Measurements from ENCODE around the gene SNX8. TPM values are rescaled to one million over a fixed set of nuclear protein-coding genes. Genes with fewer than 3 reads are reported as not detected.

SNX8 gene
- total RNA-seq, 1 experiment from 2014 or later, result 86.6 TPM

- no peaks in the 10 kb centered on the region for H3K27me3 ChIP-seq (replicated peaks; ENCODE audit: control insufficient read depth, insufficient read depth, low read length)
- peaks cover 7% of the 10 kb centered on the region for H3K36me3 ChIP-seq (ENCODE audit: control insufficient read depth, insufficient read depth, low read length)
- intact Hi-C loops (cut with micrococcal nuclease; ENCODE audit: unreplicated experiment), result no loop called here
- no peak overlapping the region for H3K4me3 ChIP-seq (ENCODE audit: low read depth, low read length)
- no peak for TF ChIP-seq CTCF (IDR thresholded peaks at IDR 0.05; ENCODE audit: insufficient read depth in 1 of 2, low read depth in 1 of 2, low read length in 1 of 2, severe bottlenecking in 1 of 2, unreplicated experiment in 1 of 2)
- DNase-seq, result no peak
- H3K9me3 ChIP-seq, result no peaks in the 10 kb centered on the region
- no peaks in the 10 kb centered on the region for H3K4me1 ChIP-seq
- CTCF ChIA-PET, result no interaction called here
- H3K4me1 Mint-ChIP-seq (ENCODE audit: low read depth, unreplicated experiment), result no peaks in the 10 kb centered on the region
- H3K36me3 Mint-ChIP-seq (ENCODE audit: insufficient read depth, unreplicated experiment), result peaks cover 83% of the 10 kb centered on the region
- H3K27me3 Mint-ChIP-seq (ENCODE audit: insufficient read depth, unreplicated experiment), result no peaks in the 10 kb centered on the region
- no peak overlapping the region for H3K27ac Mint-ChIP-seq (ENCODE audit: unreplicated experiment)
- H3K4me3 Mint-ChIP-seq (ENCODE audit: unreplicated experiment), result no peak overlapping the region
- POLR2A ChIA-PET, result no interaction called here
- no TSS peak for BruUV-seq (replicated peaks)
- H3K9me3 Mint-ChIP-seq (ENCODE audit: unreplicated experiment), result no peaks in the 10 kb centered on the region
Measured at GRCh38 chr7:2217716-2218443, 96.4 kb downstream of the SNX8 start.

GRCh38 chr7:2217206-2217605 is 97.0 kb downstream of the SNX8 start:
- DNase-seq, result no peak
- Histone ChIP-seq H3K4me3 (ENCODE audit: low read depth, low read length) (no peak overlapping the region), H3K36me3 (ENCODE audit: control insufficient read depth, insufficient read depth, low read length) (peaks cover 7% of the 10 kb centered on the region), H3K27me3 (replicated peaks; ENCODE audit: control insufficient read depth, insufficient read depth, low read length) (no peaks in the 10 kb centered on the region), H3K4me1 (no peaks in the 10 kb centered on the region), H3K9me3 (no peaks in the 10 kb centered on the region)
- intact Hi-C loops (cut with micrococcal nuclease; ENCODE audit: unreplicated experiment), result no loop called here
- ChIA-PET CTCF (no interaction called here), POLR2A (no interaction called here)
- TF ChIP-seq CTCF (IDR thresholded peaks at IDR 0.05; ENCODE audit: insufficient read depth in 1 of 2, low read depth in 1 of 2, low read length in 1 of 2, severe bottlenecking in 1 of 2, unreplicated experiment in 1 of 2), result no peak
- Mint-ChIP-seq H3K27ac (ENCODE audit: unreplicated experiment) (no peak overlapping the region), H3K36me3 (ENCODE audit: insufficient read depth, unreplicated experiment) (peaks cover 82% of the 10 kb centered on the region), H3K4me1 (ENCODE audit: low read depth, unreplicated experiment) (no peaks in the 10 kb centered on the region), H3K4me3 (ENCODE audit: unreplicated experiment) (no peak overlapping the region), H3K9me3 (ENCODE audit: unreplicated experiment) (no peaks in the 10 kb centered on the region), H3K27me3 (ENCODE audit: insufficient read depth, unreplicated experiment) (no peaks in the 10 kb centered on the region)
- BruUV-seq (replicated peaks), result no TSS peak

GRCh38 chr7:2215851-2216250 is 98.4 kb downstream of the SNX8 start:
- POLR2A ChIA-PET, result no interaction called here
- H3K9me3 ChIP-seq, result no peaks in the 10 kb centered on the region

More at GRCh38 chr7:2215851-2216250, 98.4 kb downstream of the SNX8 start:
- Histone ChIP-seq H3K36me3 (ENCODE audit: control insufficient read depth, insufficient read depth, low read length) (peaks cover 7% of the 10 kb centered on the region), H3K27me3 (replicated peaks; ENCODE audit: control insufficient read depth, insufficient read depth, low read length) (no peaks in the 10 kb centered on the region), H3K4me3 (ENCODE audit: low read depth, low read length) (no peak overlapping the region), H3K4me1 (no peaks in the 10 kb centered on the region)
- H3K36me3 Mint-ChIP-seq (ENCODE audit: insufficient read depth, unreplicated experiment), result peaks cover 71% of the 10 kb centered on the region
- no peaks in the 10 kb centered on the region for H3K4me1 Mint-ChIP-seq (ENCODE audit: low read depth, unreplicated experiment)
- CTCF ChIA-PET, result no interaction called here
- no peak for TF ChIP-seq CTCF (IDR thresholded peaks at IDR 0.05; ENCODE audit: insufficient read depth in 1 of 2, low read depth in 1 of 2, low read length in 1 of 2, severe bottlenecking in 1 of 2, unreplicated experiment in 1 of 2)
- H3K4me3 Mint-ChIP-seq (ENCODE audit: unreplicated experiment), result no peak overlapping the region
- BruUV-seq (replicated peaks), result no TSS peak
- no peaks in the 10 kb centered on the region for H3K9me3 Mint-ChIP-seq (ENCODE audit: unreplicated experiment)
- H3K27me3 Mint-ChIP-seq (ENCODE audit: insufficient read depth, unreplicated experiment), result no peaks in the 10 kb centered on the region
- no peak overlapping the region for H3K27ac Mint-ChIP-seq (ENCODE audit: unreplicated experiment)
- no peak for DNase-seq
- intact Hi-C loops (cut with micrococcal nuclease; ENCODE audit: unreplicated experiment), result no loop called here
